Erythroblast (primary cell): ENCODE results near the gene RNASE9.
"Not testable (repeated sequence)": the region's sequence is repeated elsewhere in the genome, so short reads cannot be mapped to it uniquely, and the experiment has no call there.

Experiments used
- GATA1 ChIP-seq: IDR thresholded peaks from 2 replicates; pipeline ENCODE4 v1.6.1; 2011; ENCODE audit warnings: low read depth, mild to moderate bottlenecking, control low read depth, low read length, moderate library complexity
- POLR2A ChIP-seq: IDR thresholded peaks from 2 replicates; pipeline ENCODE4 v1.6.1; 2011; ENCODE audit warnings: mild to moderate bottlenecking, low read length

- TF ChIP-seq POLR2A, GATA1: not testable (repeated sequence)
These were observed 6.4 kb upstream of the RNASE9 start for GRCh38 chr14:20567199-20567598.
